ENCODE measurements around the gene PFKP.

DNA sequence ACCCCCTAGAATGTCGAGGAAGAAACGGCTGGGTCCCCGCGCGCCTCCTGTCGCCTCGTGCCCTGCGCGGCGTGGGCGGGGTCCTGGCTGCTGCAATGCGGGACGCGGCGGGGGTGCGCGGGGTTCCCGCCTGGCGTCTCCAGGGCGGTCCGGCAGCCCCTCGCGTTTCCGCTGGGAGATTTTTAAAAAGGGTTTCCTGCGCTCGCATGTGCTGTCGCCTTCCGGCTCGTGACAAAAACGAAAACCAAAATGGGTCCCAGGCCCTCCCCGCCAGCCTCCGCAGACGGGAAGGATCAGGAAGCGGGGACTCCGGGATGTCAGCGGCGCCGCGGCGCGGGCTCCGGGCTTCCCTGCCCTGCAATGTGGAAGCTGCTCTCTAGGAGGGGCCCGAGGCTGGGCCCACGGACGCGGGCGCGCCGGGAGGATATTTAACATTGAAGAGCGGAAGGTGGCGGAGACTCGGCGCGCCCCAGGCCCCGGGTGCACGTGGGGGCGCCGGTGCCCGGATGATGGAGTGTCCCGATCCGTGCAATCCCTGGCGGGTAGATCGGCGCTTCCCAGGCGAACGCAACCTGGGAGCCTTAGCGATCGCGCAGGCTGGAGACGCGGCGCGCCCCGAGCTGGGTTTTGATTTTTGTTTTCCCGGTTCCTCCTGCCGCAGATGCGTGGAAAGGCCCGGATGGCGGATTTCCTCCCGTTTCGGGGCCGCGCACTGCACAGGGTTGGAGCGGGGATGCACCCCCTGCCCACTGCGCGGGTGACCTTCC, 1.0 kb downstream of the PFKP start:
- TF ChIP-seq POLR2A (IDR thresholded peaks at IDR 0.05; ENCODE audit: low read length), result no peak
- no peak for TF ChIP-seq GATA1 (IDR thresholded peaks at IDR 0.05; ENCODE audit: low read depth, low read length)
